ENCODE measurements around the gene KRTAP4-8. TPM values are rescaled to one million over a fixed set of nuclear protein-coding genes. Genes with fewer than 3 reads are reported as not detected.
"Not testable (repeated sequence)": the region's sequence is repeated elsewhere in the genome, so short reads cannot be mapped to it uniquely, and the experiment has no call there.

Gene KRTAP4-8
- total and polyA plus RNA-seq, 12 donors, result not detected

DNA sequence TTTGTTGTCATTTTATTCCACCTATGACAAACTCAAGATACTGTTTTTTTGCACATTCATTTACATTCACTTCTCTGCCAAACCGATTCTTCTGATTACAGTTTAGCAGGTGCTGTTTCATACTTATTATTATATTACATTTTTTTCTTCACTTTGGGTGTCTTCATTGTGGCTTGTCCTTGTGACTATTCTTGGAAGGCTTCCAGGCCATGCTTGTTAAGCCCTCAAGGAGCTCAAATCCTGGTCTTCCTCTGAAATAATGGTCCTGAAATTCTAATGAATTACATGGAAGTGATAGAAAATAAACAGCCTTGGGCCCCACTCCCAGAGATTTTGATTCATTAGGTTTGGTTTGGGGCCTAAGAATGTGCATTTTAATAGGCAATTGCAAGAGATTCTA, 33.6 kb downstream of the KRTAP4-8 start:
- Histone ChIP-seq H3K36me3 (replicated peaks in 1 of 2) (no peaks in the 10 kb centered on the region), H3K9me3 (replicated peaks in 1 of 3) (no peaks in the 10 kb centered on the region), H3K27ac (no peak overlapping the region), H3K27me3 (no peaks in the 10 kb centered on the region), H3K4me1 (replicated peaks in 1 of 2) (no peaks in the 10 kb centered on the region), H3K4me3 (no peak overlapping the region)
- WGBS, 4 donors, result 81 to 89% (median 86%) methylated on average over 1 of the region's 1 CpG
- DNase-seq, result no peak
- intact Hi-C loops (cut with DNase I), result no loop called here
- TF ChIP-seq POLR2A (IDR thresholded peaks at IDR 0.05), result no peak
- TF ChIP-seq, protein P1, sequence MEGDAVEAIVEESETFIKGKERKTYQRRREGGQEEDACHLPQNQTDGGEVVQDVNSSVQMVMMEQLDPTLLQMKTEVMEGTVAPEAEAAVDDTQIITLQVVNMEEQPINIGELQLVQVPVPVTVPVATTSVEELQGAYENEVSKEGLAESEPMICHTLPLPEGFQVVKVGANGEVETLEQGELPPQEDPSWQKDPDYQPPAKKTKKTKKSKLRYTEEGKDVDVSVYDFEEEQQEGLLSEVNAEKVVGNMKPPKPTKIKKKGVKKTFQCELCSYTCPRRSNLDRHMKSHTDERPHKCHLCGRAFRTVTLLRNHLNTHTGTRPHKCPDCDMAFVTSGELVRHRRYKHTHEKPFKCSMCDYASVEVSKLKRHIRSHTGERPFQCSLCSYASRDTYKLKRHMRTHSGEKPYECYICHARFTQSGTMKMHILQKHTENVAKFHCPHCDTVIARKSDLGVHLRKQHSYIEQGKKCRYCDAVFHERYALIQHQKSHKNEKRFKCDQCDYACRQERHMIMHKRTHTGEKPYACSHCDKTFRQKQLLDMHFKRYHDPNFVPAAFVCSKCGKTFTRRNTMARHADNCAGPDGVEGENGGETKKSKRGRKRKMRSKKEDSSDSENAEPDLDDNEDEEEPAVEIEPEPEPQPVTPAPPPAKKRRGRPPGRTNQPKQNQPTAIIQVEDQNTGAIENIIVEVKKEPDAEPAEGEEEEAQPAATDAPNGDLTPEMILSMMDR (IDR thresholded peaks at IDR 0.05), result no peak

DNA sequence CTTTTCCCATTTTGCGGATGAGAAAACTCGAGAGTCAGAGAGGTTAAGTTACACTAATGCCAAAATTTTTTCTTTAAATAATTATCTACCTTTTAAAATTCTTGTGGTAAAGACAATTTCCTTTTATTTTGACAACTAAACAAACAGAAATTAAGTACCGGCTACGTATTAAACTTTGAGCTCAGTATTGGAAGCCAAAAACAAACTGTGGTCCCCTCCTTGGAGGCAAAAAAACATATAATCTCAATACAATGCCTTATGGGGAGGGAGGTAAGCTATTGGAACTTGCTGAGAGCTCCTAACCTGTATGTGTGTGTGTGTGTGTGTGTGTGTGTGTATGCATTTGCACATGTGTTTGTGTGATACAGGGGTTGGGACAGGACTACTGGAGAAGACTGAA, 34.5 kb downstream of the KRTAP4-8 start:
- H3K27ac ChIP-seq, result no peak overlapping the region
- no peaks in the 10 kb centered on the region for H3K27me3 ChIP-seq
- H3K4me1 ChIP-seq (replicated peaks in 1 of 2), result no peaks in the 10 kb centered on the region
- no peak for DNase-seq
- no peaks in the 10 kb centered on the region for H3K9me3 ChIP-seq (replicated peaks in 1 of 3)
- H3K4me3 ChIP-seq, result no peak overlapping the region
- no peak for TF ChIP-seq POLR2A (IDR thresholded peaks at IDR 0.05)
- TF ChIP-seq, protein P1 (IDR thresholded peaks at IDR 0.05), result no peak
- intact Hi-C loops (cut with DNase I), result no loop called here
- 81 to 89% (median 86%) methylated on average over 4 of the region's 4 CpGs for WGBS, 4 donors
- H3K36me3 ChIP-seq (replicated peaks in 1 of 2), result no peaks in the 10 kb centered on the region

DNA sequence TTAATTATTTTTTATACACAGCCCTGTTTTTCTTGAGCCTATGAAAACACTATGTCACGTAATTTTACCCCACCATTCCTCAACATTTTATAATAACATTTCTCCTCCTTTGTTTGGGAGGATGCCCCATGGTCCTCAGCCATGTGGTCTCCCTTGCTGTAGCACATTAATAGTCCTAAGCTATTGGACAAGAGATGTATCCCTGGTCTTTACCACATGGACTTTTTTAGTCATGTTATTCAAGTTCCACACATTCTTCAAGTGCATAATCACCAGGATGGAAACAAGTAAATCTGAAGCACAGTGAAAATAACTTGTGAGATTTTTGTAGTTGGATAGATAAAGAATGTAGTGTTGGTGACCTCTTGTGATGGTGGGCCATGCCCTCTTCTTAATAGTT, 36.0 kb downstream of the KRTAP4-8 start:
- 56 to 83% (median 76%) methylated on average over 1 of the region's 1 CpG for WGBS, 4 donors
- no peak overlapping the region for H3K27ac ChIP-seq
- DNase-seq, result no peak
- no peaks in the 10 kb centered on the region for H3K9me3 ChIP-seq (replicated peaks in 1 of 3)
- no peaks in the 10 kb centered on the region for H3K36me3 ChIP-seq (replicated peaks in 1 of 2)
- no peaks in the 10 kb centered on the region for H3K4me1 ChIP-seq (replicated peaks in 1 of 2)
- no peak overlapping the region for H3K4me3 ChIP-seq
- TF ChIP-seq, protein P1 (IDR thresholded peaks at IDR 0.05), result no peak
- no peak for TF ChIP-seq POLR2A (IDR thresholded peaks at IDR 0.05)
- H3K27me3 ChIP-seq, result no peaks in the 10 kb centered on the region
- intact Hi-C loops (cut with DNase I), result no loop called here

DNA sequence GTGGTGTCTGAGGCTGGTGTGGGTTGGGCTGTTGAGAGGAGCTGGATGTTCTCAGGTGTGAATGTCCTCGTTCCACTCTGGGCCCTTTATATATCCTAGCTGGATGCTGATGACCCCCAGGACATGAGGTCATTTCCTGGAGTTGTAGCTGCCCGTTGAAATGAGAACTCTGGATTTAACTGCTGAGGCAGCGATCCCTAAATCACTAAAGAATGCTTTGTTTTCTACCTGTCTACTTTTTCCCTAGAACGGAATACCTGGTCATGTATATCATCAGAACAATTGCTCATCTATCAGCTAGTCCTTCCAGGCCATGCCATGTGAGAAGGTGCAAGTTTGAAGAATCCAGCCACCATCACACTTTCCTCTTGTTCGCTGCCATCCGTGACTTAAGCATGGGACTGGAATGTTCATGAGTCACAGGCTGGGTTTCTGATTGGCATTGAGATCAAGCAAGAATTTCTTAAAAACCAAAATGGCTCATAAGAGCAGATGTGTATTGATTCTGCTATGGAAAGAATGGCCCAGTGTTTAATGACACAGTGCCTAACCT, 37.8 kb downstream of the KRTAP4-8 start, which contains the start of gene KRTAP2-3:
TSS of gene KRTAP2-3 (minus strand) at position 63 of the 553 bp plus-strand sequence. CDS start 64 bp downstream, outside the sequence.
- Histone ChIP-seq H3K27me3 (no peaks in the 10 kb centered on the region), H3K27ac (no peak within 1 kb of the TSS), H3K9me3 (replicated peaks in 1 of 3) (no peaks in the 10 kb centered on the region), H3K4me3 (no peak within 1 kb of the TSS), H3K36me3 (replicated peaks in 1 of 2) (no peaks in the 10 kb centered on the region), H3K4me1 (replicated peaks in 1 of 2) (no peaks in the 10 kb centered on the region)
- 57 to 69% (median 63%) methylated on average over 6 of the region's 6 CpGs for WGBS, 4 donors
- intact Hi-C loops (cut with DNase I), result no loop called here
- no peak for TF ChIP-seq POLR2A (IDR thresholded peaks at IDR 0.05)
- TF ChIP-seq, protein P1 (IDR thresholded peaks at IDR 0.05), result no peak
- no peak for DNase-seq

DNA sequence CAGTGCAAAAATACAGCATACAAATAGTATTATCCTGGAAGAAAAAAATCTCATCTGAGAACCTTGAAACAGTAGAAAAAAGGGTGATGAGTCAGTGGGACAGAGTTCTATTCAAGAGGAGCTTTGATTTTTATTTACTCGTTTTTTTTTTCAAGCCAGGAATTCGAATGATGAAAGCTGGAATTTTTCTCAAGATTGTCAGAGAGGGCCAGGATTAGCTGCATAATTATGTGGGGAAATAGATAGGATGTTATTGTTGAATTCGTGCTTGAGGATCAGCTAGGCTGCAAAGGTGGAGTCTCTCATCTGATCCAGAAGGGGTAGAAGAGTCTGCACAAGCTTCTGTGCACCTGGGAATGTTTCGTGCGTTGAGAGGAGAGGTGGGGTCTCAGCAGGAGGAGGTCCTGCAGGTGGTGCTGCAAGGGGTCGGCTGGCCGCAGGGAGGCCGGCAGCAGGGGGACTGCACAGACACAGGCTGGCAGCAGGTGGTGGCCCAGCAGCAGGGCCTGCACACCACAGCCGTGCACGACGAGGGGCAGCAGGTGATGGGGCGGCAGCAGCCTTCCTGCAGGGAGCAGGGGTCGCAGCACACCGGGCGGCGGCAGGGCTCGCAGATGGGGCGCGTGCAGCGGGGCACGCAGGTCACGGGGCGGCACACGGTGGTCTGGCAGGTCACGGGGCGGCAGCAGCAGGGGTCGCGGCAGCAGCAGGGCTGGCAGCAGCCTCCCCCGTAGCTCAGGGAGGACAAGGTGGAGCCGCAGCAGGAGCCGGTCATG, 38.5 kb downstream of the KRTAP4-8 start:
- intact Hi-C loops (cut with DNase I); H3K27me3 ChIP-seq; H3K9me3 ChIP-seq (replicated peaks in 1 of 3); DNase-seq; H3K36me3 ChIP-seq (replicated peaks in 1 of 2); H3K4me3 ChIP-seq; H3K4me1 ChIP-seq (replicated peaks in 1 of 2); H3K27ac ChIP-seq: not testable (repeated sequence)
- 25 to 43% (median 34%) methylated on average over 5 to 10 of the region's 31 CpGs for WGBS, 4 donors

All from adrenal gland (tissue), 12 donors.